HuH-7.5 (cell line): Measurements from ENCODE around the gene CCDC60.

Experiments used
- DNase-seq: peaks from one replicate; pipeline ENCODE4 v3.0.0; 2011; ENCODE audit warnings: low spot score

Gene CCDC60

GRCh38 chr12:119334430-119335170 lies at the start of gene CCDC60:
CCDC60 (plus strand) TSS chr12:119334729; CDS start chr12:119335177, 448 bp downstream.
- no peak for DNase-seq

- no peak for DNase-seq
Observed at GRCh38 chr12:119288576-119288975, 46.0 kb upstream of the CCDC60 start.

- DNase-seq, result no peak
Observed at GRCh38 chr12:119292893-119293630, 41.5 kb upstream of the CCDC60 start.

GRCh38 chr12:119294211-119294610 lies 40.3 kb upstream of the CCDC60 start:
- DNase-seq, result no peak

- DNase-seq, result no peak
Observed at GRCh38 chr12:119296535-119296934, 38.0 kb upstream of the CCDC60 start.

- no peak for DNase-seq
Observed at GRCh38 chr12:119299130-119299529, 35.4 kb upstream of the CCDC60 start.

GRCh38 chr12:119301379-119301778 lies 33.1 kb upstream of the CCDC60 start:
- no peak for DNase-seq

GRCh38 chr12:119302451-119303080 lies 32.0 kb upstream of the CCDC60 start:
- DNase-seq, result no peak

- no peak for DNase-seq
Observed at GRCh38 chr12:119306593-119306992, 27.9 kb upstream of the CCDC60 start.

GRCh38 chr12:119307747-119308146 lies 26.8 kb upstream of the CCDC60 start:
- DNase-seq, result no peak

GRCh38 chr12:119308708-119309456 lies 25.6 kb upstream of the CCDC60 start:
- no peak for DNase-seq

- no peak for DNase-seq
Observed at GRCh38 chr12:119311878-119312277, 22.7 kb upstream of the CCDC60 start.

- no peak for DNase-seq
Observed at GRCh38 chr12:119312904-119313303, 21.6 kb upstream of the CCDC60 start.

- no peak for DNase-seq
Observed at GRCh38 chr12:119314290-119314689, 20.2 kb upstream of the CCDC60 start.

- DNase-seq, result no peak
Observed at GRCh38 chr12:119319638-119320037, 14.9 kb upstream of the CCDC60 start.

GRCh38 chr12:119320678-119321077 lies 13.9 kb upstream of the CCDC60 start:
- no peak for DNase-seq

- no peak for DNase-seq
Observed at GRCh38 chr12:119322301-119322723, 12.2 kb upstream of the CCDC60 start.

GRCh38 chr12:119325813-119326212 lies 8.7 kb upstream of the CCDC60 start:
- no peak for DNase-seq

- DNase-seq, result no peak
Observed at GRCh38 chr12:119326341-119326740, 8.2 kb upstream of the CCDC60 start.

GRCh38 chr12:119327471-119327870 lies 7.1 kb upstream of the CCDC60 start:
- no peak for DNase-seq

GRCh38 chr12:119328111-119328510 lies 6.4 kb upstream of the CCDC60 start:
- peak; percentile 24 for DNase-seq
